ENCODE data around the gene GCKR.

GCKR gene

DNA sequence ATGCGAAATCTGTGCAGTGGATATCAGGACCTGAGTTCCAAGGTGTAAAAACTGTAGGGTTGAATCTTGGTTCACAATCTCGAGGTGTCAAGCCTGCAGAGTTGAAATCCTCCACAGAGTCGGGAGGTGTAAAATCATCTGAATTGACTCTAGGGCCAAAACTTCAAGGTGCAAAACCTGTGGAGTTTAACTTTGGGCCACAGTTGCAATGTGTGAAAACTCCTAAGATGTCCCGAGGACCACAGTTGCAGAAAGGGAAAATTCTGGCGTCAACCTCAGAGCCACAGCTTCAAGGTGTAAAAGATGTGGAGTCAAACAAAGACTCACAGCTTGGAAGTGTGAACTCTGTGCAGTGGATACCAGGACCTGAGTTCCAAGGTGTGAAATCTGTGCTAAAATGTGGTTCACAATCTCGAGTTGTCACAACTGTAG lies 76.4 kb downstream of the GCKR start:
- no peak for DNase-seq

Measured in Kasumi-1 (cell line).